HG02571 (cell line): Measurements from ENCODE around the gene RELCH.

Experiments used
- ATAC-seq: cut with Tn5 transposase; IDR thresholded peaks from one replicate; pipeline ENCODE4 v1.9.1; 2021; ENCODE audit warnings: mild to moderate bottlenecking, moderate library complexity; ENCODE audit not compliant: unreplicated experiment

RELCH gene

DNA sequence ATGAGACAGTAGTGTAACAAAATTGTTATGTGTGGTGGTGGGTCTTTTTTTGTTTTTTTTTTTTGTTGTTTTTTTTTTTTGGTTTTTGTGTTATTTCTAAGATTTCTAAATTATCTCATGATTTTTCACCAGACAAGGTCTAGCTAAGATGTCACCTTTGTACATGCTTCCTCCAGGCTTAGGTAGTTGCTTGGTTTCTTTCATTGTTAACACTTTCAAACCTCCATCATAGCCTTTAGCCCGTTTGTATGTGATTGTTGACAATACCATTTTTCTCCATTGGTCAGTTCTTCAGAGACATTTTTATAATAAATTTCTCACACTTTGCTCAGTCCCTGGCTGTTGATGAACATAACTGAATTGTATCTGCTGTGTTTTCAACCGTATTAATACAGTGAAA, 2.2 kb downstream of the RELCH start:
- ATAC-seq, result no peak

DNA sequence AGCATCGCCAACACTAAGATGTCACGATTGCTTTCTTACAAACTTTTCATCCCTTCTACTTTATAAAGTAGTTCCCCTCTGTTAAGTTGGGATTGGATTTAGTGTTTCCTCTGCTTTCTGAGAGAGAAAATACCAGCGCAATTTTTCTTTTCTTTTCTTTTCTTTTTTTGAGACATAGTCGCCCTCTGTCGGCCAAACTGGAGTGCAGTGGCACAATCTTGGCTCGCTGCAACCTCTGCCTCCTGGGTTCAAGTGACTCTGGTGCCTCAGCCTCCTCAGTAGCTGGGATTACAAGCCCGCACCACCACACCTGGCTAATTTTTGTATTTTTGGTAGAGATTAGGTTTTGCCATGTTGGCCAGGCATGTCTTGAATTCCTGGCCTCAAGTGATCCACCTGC, 9.0 kb downstream of the RELCH start:
- ATAC-seq, result no peak

DNA sequence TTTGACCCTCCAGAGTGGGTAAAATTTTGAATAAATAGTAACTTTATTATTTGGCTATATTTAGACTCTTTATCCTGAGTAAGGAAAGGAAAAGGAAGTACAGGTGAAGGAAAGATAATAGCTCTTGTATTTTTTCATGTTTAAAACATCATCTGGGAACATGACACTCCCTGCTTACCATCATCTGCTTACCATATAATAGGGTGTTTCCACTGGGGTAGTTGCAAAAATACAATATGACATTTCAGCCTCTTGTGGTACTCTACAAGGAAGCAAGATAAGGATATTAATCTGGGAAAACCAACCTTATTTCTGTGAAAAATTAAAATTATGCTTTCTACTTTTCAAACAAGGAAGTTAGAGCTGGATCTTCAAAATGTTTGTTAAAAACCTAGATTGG, 9.9 kb downstream of the RELCH start:
- no peak for ATAC-seq

DNA sequence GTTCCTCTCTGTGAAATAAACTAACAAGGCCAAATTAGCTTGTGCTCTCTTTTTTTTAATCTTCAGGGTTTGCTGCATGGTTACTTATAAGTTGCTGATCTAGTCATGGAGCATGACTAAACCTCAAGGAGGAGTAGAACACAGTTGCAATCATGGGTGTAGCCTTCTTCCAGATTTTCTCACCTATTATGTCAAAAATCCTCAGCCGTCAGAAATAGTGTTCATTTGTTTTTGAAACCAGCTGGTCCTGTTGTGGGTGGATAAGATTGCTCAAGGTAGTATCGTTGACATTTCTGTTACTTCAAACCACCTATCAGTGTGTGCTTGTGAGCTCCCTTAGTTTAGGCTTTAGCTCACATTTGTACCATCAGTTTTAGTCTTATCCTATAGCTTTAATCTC, 11.2 kb downstream of the RELCH start:
- ATAC-seq, result no peak

DNA sequence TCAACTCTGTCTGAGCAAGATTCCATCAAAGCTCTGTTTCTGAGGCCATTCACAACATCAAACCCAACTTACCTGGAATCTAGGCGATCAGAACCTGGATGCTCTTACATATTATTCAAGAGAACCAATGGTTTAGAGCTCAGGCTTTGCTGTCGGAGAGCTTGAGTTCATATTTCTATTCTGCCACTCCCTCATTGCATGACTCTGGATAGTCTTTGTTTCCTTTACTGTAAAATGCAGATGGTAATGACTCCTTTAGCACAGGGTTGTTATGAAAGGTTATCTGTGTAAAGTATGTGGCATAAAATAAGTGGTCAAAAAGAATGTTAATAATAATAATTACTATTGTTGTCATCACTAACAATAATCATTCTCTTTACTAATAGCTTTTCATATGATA, 12.6 kb downstream of the RELCH start:
- no peak for ATAC-seq

DNA sequence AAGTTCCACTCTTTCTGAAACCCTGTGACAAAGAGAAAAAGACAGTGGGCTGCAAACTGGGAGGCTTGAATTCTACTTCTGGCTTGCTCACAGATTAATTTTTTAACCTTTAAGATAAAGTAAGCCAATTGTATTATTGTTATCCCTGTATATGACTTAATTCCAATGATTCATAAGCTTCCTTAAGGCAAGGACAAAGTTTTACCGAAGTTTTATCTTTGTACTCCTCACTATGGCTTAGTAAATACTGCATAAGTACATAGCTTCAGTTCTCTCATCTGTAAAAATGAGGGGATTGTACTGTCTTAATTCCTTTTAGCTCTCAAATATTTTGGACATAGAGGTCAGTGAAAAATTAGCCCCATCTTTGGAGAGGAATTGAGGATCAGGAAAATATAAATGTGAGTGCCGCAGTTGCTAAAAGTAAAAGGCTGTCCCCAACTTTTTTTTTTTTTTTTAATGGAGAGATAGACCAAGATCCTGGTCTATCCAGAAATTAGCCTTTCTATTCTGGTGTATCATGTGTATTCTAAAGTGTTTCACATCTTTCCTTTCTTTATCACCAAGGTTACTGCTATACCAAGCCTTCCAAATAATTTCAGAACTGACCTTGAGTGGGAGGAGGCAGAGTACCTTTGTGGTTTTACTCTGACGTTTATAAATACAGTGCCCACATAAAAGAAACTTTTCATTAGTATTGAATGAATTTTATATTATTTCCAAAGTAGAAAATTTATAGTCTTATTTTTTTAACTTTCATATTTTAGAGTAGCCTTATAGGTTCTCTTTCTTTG, 13.3 kb downstream of the RELCH start:
- no peak for ATAC-seq

DNA sequence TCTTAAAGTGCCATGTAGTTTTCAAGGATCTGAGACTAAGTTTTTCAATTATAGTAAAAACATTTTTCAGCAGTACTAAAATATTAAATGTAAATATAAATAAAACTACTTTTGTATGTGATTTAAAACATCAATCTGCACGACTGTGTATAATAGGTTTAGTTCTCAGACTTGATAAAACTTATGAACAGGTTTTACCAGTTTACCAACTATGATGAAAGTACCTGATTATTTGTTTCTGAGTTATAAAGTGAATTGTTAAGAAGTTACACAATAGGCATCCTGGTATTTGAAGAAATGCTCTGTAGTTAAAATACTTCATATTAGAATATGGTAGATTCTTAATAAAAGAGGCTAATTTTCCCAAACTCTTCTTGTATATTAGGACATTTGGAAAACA, 14.8 kb downstream of the RELCH start:
- no peak for ATAC-seq

DNA sequence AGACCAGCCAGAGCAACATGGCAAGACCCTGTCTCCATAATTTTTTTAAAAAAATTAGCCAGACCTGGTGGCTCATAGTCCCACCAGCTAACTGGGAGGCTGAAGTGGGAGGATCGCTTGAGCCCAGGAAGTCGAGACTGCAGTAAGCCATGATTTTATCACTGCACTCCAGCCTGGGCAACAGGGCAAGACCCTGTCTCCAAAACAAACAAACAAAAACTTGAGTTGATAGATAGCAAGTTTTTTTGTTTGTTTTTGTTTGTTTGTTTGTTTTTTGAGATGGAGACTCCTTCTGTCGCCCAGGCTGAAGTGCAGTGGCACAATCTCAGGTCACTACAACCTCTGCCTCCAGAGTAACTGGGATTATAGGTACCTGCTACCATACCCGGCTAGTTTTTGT, 18.8 kb downstream of the RELCH start:
- no peak for ATAC-seq

DNA sequence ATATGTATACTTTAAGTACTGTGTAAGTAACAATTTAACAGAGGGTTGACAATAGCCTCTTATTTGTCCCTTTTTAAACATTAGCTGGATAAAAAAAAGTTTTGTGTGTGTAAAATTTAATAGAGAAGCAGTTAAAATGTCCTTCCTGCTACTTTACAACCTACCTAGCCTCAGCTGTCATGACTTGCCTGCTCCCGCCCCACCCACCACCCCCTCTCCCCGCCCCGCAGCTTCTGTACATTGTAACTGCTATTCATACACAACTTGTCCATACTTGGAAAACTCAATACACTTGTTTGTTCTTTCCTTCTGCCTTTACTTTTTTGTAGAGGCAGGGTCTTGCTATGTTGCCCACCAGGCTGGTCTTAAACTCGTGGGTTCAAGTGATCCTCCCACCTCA, 19.5 kb downstream of the RELCH start:
- ATAC-seq, result no peak

DNA sequence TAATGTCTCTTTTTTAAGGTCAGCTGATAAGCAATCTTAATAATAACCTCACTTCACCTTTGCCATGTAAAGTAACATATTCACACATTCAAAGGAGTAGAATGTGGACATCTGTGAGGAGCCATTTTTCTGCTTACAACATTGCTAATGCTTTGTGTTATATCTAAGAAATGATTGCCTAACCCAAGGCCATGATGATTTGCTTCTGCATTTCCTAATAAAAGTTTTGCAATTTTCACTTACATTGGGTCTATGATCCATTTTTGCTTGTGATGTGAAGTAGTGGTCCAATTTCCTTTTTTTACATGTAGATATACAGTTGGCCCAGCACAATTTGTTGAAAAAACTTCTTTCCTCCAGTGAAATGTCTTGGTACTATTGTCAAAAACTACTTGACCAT, 22.0 kb downstream of the RELCH start:
- no peak for ATAC-seq

DNA sequence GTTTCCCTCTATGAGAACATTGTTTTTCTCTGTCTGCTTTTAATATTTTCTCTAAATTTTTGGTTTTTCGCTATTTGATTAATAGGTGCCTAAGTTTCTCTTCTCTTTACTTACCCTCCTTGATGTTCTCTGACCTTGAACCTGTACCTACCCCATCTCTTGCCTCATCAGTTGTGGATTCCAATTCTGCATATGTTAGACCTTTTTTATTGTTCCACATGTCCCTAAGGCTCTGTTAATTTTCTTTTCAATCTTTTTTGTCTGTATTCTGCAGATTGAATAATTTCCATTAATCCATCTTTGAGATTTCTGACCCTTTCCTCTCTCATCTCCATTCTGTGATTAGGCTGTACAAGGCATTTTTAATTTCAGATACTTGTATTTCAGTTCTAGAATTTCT, 23.1 kb downstream of the RELCH start:
- ATAC-seq, result no peak

DNA sequence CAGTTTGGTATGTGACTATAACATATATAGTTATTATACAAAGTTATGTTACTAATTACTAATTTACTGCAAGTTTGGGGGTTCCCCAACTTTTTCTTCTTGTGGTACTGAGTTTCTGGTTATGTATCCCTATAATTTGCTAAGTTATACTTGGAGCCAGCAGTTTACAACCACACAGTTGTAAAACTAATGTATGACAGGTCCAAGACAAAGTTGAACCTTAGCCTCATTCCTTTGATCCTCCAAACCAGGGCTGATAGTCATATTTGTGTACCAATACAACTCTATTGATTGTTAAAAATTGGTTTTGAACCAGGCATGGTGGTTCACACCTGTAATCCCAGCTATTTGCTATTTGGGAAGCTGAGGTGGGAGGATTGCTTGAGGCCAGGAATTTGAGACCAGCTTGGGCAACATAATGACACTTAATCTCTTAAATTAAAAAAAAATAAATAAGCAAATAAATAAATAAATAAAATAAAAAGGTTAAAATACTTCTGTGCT, 24.3 kb downstream of the RELCH start:
- ATAC-seq, result no peak

DNA sequence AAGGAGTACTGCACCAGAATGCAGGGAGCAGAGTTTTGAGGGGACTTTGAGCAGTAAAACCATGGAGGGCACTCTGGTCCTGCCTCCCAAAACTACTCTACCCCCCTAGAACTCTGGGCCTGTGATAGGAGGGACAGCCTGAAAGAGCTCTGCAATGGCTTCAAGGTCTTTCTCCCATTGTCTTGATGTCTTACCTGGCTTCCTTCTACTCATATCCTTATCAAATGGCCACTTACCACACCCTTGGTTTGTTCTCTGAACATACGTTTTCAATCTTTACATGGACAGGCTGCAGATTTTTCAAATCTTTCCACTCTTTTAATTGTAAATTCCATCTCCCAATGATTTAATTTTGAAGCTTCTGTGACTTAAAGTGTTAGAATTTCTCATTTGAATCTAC, 27.7 kb downstream of the RELCH start:
- no peak for ATAC-seq

DNA sequence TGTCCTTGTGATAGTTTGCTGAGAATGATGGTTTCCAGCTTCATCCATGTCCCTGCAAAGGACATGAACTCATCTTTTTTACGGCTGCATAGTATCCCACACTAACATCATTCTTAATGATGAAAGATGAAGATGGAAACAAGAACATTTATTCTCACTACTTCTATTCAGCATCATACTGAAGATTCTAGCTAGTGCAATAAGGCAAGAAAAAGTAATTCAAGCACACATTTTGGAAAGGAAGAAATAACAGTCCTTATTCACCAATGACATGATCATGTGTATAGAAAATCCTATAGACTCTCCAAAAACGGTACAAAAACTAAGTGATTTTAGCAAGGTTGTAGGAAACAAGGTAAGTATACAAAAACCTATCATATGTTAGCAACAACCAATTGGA, 37.2 kb downstream of the RELCH start:
- ATAC-seq, result no peak

DNA sequence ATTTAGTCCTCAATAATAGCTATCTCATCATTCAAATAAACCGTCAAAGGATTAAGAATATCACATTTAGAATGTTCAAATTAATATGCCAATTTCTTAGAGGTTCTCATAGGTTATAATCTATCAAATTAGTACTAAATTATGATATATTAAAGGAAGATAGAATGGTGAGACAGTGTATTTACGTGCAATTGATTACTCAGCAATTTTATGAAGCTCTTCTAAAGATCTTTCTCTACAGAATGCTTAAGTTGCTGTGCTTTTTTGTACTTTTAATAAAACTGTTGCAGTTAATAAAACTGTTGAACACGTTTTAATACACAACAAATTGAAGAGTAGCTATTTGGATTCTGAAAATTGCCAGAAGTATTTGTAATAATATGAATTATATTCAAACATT, 39.0 kb downstream of the RELCH start:
- no peak for ATAC-seq

DNA sequence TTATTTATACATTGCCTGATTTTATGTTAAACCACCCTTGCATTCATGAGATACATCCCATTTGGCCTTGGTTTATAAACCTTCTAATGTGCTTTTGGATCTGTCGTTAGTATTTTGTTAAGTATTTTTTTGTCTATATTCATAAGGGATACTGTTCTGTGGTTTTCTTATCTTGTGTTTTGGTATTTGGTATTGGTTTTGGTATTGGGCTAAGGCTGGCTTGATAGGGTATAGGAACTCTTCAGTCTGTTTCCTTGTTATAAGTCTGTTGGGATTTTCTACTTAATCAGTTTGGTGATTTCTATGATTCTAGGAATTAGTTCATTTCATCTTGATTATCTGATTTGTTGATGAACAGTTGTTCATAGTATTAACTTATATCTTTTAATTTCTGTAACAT, 49.2 kb downstream of the RELCH start:
- no peak for ATAC-seq

DNA sequence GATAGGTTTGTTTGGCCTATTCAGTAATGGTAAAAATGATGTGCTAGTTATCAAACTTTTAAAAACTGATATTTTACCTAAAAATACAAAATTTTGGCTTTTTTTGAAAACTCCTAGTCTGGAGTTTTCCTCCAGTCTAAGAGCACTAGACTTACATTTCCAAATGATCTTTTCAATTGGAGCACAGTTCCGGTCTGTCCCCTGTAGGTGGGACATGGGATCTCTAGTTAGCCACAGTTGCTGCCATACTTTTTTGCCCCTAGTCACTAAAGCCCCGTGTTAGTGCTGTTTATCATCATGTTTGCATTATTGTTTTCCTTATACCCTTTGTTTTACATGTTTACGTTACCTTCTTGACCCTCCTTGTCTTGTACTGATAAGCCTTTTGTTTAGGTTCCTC, 52.4 kb downstream of the RELCH start:
- no peak for ATAC-seq

DNA sequence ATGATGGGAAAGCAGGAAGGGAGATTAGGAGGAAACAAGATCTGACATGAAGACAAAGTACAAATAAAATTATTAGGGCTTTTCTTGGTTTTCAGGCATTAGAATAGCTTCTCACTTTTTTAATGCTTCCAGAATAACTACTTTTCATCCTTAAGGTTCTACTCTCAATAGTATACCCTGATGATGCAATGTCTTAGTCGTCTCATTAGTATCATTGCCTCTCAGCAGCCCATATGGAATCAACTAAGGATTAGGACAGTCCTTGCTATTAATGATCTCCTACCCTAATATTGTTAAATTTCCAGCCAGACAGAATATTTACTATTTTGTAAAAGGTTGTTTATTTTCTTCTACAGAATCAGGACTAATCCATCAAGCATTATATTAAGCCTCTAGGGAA, 55.9 kb downstream of the RELCH start:
- ATAC-seq, result no peak

DNA sequence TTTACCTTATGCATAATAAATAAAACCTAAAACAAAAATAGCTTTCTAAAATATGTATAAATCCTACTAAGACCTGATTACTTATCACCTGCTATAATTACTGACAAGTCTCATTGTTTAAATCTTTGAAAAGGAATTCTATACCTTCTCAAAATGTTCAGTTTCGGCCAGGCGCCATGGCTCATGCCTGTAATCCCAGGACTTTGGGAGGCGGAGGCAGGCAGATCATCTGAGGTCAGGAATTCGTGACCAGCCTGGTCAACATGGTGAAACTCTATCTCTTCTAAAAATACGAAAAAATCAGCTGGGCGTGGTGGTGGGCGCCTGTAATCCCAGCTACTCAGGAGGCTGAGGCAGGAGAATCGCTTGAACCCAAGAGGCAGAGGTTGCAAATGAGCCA, 58.1 kb downstream of the RELCH start:
- no peak for ATAC-seq

DNA sequence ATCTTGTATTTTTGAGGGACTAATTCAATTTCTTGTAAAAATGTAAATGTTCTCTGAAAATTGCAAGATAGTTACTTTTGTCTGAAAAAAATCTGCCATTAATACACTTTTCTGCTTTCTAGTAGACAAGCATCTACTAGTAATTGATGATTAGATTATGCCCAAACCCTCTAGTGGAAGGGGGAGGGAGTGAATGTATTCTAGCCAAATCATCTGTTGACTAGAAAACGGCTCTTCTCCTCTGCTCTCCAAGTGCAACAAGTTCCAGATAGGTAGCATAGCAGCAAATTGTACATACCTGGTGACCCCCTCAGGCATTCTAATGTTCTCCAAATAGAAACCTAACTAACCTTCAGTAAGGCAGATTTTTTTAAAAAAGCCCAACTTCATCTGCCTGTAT, 58.6 kb downstream of the RELCH start:
- ATAC-seq, result no peak

DNA sequence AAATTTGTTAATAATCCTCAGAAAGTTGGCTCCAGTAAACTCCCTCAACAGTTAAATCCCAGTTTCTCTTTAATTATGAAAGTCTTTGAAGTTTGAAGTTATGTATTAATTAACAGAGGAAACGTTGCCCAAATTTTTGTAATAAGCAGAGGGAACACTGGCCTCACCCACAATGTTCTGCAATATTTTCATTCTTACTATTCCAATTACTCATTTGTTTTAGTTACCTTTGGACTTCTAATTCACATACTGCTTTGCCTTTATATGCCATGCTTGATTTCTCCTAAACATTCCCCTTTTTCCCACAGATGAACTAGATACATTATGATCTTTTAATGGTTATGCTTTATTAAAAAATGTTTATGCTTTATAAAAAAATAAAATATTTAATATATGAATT, 61.3 kb downstream of the RELCH start:
- ATAC-seq, result no peak

DNA sequence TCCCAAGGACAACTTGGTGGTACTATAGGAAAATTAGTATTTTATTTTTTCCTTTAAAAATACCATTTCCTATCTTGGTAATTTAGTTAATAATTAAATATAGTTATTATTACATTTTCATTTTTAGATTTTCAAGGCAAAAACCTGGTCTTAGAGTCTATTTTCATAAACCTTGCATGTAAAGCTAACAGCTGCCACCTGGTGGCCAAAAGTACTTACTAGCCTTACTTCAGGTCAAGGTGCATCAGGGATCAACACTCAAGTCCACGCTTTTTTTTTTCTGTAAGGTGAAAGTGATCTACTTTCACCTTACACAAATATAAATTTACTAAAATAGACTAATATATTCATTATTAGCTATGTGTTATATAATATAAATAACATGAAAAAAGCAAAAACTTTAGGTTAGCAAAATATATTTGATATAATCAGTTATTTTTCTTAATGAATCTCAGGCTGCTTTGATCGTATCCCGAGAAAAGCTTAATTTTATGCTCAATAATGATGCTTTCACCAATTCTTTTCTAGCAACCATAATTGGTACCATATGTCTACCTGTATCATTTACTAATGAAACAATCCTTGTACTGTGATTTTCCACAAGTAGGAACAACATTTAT, 62.5 kb downstream of the RELCH start:
- no peak for ATAC-seq

DNA sequence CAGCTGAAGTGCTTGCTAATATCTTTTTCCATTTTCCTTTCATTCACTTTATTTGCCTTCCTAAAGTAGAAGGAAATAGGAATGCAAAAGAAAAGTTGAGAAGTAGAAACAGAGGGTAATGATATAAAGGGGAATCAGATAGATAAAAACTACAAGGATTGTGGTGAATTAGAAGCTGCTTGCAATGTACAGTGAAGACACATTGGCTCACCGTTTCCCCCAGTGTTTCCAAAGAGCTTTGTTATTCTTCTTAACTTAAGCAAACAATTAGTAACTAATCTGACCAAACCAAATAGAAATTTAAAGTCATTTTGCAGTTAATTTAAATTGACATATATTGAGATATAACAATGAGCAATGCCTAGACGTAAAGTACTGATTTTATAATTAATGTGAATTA, 63.4 kb downstream of the RELCH start:
- no peak for ATAC-seq
